ENCODE results near the gene TNRC6A.

DNA sequence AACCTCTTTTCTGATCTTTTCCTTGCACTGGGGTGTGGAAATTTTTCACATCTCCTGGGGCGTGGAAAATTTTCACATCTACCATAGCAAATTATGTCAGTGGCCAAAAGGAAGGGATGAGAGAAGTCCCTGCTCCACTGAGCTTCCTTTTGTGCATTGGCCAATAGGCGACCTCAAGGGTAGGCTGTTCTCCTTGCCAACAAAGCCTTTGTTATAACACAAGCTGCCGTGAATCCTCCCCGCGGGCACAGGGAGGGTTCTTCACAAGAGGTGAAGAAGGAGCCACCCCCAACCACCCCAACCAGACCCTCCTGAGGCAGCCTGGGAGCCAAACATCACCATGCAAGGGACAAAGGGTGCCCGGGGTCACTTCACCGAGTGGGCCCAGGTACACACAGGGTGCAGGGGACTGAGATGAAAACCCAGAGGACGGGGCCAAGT, 122.8 kb downstream of the TNRC6A start:
- TF ChIP-seq, protein P1, sequence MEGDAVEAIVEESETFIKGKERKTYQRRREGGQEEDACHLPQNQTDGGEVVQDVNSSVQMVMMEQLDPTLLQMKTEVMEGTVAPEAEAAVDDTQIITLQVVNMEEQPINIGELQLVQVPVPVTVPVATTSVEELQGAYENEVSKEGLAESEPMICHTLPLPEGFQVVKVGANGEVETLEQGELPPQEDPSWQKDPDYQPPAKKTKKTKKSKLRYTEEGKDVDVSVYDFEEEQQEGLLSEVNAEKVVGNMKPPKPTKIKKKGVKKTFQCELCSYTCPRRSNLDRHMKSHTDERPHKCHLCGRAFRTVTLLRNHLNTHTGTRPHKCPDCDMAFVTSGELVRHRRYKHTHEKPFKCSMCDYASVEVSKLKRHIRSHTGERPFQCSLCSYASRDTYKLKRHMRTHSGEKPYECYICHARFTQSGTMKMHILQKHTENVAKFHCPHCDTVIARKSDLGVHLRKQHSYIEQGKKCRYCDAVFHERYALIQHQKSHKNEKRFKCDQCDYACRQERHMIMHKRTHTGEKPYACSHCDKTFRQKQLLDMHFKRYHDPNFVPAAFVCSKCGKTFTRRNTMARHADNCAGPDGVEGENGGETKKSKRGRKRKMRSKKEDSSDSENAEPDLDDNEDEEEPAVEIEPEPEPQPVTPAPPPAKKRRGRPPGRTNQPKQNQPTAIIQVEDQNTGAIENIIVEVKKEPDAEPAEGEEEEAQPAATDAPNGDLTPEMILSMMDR (conservative IDR thresholded peaks at IDR 0.05; ENCODE audit: low read length), result no peak
- no peak for TF ChIP-seq EZH2phosphoT487 (IDR thresholded peaks at IDR 0.05; ENCODE audit: borderline replicate concordance, low read depth, low read length)

Data from OCI-LY7 (cell line).